HG03457 (cell line): ENCODE data around the gene GRIK2.
A peak's percentile ranks its signal among the peaks of the same experiment; 100 is the strongest.

Source experiments
- ATAC-seq: cut with Tn5 transposase; IDR thresholded peaks from one replicate; pipeline ENCODE4 v1.9.1; 2021; ENCODE audit warnings: moderate number of reproducible peaks; ENCODE audit not compliant: unreplicated experiment

The GRIK2 gene

DNA sequence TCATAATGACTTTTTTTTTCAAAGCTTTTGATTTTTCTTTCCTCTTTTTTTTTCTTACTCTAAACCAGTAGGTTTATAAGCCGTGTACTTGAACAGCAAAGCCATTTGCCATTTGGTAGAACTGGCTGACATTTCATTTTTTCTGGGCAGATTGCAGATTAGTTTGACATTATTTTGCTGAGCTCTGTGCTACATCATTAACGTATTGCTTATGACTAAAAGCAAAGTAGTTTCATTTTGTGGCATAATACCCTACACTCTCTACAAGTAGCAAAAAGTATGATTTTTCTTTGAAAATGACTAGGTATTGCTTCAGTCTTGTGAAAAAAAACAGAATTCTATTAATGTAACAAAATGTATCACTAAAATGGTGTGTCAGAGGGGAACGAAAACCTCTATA, 141.3 kb downstream of the GRIK2 start:
- ATAC-seq, result no peak

DNA sequence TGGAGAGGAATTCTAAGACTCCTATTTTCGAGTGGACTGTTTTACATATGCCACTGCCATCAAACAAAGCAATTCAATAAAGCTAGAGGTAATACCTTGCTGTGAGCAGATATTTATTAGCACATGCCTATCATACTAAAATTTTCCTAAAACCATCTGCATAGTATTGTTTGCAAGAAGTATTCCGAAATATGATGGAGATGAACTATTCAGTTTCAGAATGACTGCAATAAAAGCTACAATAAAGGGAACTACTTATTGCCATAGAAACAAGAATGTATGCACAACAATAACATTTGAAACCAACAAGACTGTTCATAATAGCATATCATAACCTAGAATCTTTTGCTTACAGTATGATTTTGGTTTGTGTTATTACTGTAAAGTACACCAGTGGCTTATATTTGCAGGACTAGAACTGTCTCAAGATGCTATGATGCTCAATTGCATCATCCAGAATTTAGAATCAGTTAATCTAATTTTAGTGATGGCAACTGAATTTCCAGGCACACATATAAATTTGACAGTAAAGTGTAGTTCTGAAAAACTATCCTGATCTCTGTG, 144.3 kb downstream of the GRIK2 start:
- no peak for ATAC-seq

GRCh38 chr6:101539510-101540245, 146.2 kb downstream of the GRIK2 start:
- ATAC-seq, result no peak

- ATAC-seq, result no peak
Measured at GRCh38 chr6:101541894-101542293, 148.4 kb downstream of the GRIK2 start.

DNA sequence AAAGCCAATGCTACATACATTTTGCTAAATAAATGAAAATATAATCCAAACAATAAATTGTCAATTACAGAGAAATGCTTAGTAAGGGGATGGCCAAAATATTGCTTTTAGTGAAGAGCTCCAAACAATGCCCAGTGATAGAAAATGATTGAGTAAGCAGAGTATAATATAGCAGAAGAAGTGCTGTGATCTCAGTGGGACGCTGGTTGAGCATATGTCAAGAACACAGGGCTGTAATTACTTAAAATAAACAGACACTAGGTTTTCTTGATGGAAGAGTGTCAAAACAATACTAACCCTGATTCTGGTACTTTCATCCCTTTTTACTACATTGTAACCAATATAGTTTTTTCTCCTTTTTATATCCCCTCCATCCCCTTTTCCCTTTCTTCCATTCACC, 150.3 kb downstream of the GRIK2 start:
- no peak for ATAC-seq

DNA sequence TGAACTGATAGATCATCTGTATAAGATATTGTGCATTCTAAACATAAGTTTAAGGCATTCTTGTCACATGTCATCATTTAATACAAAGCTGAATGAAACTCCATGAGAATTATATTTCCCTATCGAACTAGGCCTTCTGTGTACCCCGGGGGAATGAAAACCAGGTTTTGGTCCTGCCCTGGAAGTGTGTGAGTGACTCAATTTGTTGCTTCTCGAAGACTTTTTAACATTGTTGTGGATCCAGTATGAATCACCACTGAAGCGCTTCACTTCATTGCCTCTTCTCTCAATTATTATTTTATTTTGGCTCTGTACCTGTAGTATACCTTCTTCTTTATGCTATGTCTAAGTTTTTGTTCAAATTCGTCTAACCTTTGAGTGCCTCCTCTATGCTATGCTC, 150.8 kb downstream of the GRIK2 start:
- ATAC-seq, result no peak

- ATAC-seq, result no peak
Measured at GRCh38 chr6:101545191-101545590, 151.7 kb downstream of the GRIK2 start.

GRCh38 chr6:101550451-101550850, 156.9 kb downstream of the GRIK2 start:
- ATAC-seq, result no peak

GRCh38 chr6:101554231-101554630, 160.7 kb downstream of the GRIK2 start:
- ATAC-seq, result no peak

DNA sequence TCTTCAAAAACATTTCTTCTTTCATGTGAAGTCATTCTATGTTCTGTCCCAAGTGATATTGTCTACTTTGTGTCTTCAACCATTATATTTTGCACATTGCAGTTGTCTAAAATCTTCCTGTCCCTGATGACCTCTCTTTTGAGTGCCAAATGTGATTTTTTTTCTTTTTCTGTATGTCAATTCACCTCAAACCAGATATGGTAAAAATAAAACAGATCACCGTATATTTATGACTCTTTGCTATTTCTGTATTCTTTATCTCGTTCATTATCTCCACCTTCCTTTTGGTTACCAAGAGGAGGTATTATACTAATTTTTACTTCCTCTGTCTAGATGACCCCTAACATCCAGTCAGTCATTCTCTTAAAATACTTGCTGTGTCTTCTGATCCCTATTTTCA, 165.2 kb downstream of the GRIK2 start:
- ATAC-seq, result no peak

- no peak for ATAC-seq
Measured at GRCh38 chr6:101572627-101573026, 179.1 kb downstream of the GRIK2 start.

DNA sequence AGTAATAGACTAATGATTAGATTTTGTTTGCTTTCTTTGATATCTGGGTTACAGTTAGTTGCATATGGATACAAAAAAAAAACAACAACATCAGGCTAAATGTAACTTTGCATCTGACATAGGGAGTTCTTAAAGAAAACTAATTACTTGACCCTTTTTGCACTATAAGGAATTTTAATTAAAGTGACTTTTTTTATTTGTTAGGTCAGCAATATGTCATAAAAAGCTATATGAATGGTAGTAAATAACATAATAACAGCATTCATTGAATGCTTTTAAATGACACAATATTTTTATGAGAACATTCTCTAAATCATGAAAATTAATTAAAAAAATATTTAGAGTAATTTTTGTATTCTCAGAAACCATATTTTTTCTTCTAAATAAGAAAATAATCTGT, 183.6 kb downstream of the GRIK2 start:
- no peak for ATAC-seq

DNA sequence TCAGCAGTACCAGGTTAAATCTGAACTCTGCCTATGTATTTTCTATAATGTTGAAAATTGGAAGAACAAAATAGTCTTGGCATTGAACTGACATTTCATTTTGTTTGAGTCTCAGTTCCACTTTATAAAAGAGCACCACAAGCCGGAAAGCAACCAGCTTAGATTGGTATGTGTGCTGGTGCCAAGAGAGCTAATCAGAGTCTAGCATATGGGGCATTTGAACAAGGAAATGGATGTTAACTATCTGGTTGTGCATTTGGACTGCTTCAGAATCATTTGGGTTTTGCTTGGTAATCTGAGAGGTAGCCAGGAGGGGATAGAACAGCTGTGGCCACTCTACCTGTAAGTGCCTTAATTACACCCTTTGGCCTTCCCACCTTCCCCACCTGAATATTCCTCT, 184.8 kb downstream of the GRIK2 start:
- no peak for ATAC-seq

GRCh38 chr6:101582792-101583191, 189.3 kb downstream of the GRIK2 start:
- ATAC-seq, result no peak

- no peak for ATAC-seq
Measured at GRCh38 chr6:101585501-101585900, 192.0 kb downstream of the GRIK2 start.

GRCh38 chr6:101588343-101588742, 194.8 kb downstream of the GRIK2 start:
- ATAC-seq, result no peak

DNA sequence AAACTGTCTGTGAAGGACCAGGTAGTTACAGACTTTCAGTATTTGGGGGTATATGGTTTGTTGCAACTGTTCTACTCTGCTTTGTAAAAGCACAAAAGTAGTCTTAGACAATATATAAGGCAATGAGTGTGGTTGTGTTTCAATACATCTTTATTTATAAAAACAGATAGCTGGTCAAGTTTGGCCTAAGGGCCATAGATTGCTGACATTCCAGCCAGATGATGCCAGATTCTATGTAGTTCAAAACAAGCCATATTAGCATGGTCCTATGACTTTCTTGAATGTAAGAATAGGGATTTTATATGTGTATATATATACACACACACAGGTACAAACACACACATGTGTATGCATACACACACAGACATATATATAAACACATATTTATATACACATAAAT, 201.8 kb downstream of the GRIK2 start:
- ATAC-seq, result no peak

DNA sequence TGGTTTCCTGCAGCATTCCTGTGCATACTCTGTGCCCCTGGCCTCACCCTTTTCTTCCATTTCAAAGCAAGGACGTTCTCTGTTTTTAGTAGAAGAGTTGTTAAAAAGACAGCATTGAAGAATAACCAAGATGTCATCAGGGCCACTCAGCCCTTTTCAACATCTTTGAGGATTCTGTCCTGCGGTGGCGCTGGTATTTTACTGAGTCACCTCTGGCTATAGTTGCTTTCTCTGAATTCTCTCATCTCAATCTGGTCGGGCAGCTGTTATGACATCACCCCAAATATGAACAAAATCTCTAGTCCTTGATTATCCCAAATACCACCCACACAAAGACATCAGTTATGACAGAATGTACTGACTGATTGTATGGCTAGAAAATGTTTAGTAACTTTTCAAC, 204.2 kb downstream of the GRIK2 start:
- ATAC-seq, result no peak

- no peak for ATAC-seq
Measured at GRCh38 chr6:101605426-101605825, 211.9 kb downstream of the GRIK2 start.

DNA sequence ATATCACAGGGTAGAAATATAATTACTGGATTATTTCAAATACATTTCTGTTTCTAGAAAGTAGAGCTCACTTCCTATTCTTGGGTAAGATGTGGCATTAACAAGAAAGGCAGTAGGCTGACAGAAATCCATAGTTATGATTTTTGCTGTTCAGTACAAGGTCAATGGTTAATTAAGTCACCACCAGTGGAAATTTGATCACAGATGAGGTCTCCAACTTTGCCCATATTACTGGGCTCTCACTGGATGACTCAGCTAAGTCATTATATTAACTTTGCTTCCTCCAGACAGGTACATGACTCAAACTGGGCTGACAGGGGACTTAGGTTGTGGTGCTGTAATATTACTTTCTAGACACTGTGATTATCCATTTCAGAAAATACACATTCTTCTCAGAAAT, 212.4 kb downstream of the GRIK2 start:
- peak; percentile 83 for ATAC-seq

- ATAC-seq, result no peak
Measured at GRCh38 chr6:101607111-101607690, 213.7 kb downstream of the GRIK2 start.

DNA sequence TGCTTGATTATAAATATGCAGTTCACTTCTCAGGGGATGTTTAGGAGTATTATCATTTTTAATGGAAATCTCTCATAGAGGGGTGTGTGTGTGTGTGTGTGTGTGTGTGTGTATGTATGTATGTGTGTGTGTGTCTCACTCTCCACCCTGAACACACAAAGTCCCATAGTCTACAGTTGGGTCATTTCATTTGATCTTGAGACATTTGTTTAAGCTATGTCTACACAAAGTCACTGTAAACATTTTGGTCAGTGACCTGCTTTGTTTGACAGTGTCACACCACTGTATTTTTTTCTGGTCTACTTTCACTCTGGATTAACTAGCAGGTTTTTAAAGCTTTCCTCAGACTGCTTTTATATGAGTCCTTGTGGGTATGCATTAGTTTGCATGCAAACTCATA, 215.2 kb downstream of the GRIK2 start:
- ATAC-seq, result no peak

DNA sequence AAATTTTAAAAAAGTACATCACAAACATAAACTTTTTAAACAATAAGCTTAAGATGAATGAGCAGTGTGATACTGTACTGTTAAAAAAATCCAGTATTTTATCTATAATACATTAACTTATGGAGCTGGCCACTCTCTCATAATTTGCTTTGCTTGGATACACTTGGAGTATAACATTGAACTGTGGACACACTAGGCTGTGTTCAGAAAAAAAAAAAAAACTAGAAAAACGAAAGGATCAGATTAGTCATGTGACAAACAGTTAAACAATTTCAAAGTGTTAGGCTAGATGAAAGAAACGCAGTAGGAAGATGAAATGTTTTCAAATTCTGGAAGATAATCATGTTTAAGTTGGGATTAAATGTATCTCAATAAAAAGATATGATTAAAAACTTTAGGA, 220.0 kb downstream of the GRIK2 start:
- no peak for ATAC-seq
